AG10803 (cell line): ENCODE measurements around the gene PRCD.
A peak's percentile ranks its signal among the peaks of the same experiment; 100 is the strongest.

Source experiments
- DNase-seq: peaks from one replicate; pipeline ENCODE4 v3.0.0; 2010; ENCODE audit warnings: low read depth
- H3K4me3 ChIP-seq: 2 replicates; pipeline ENCODE4 v1.5.1; 2011; ENCODE audit warnings: mild to moderate bottlenecking, low read length, control low read depth
- CTCF ChIP-seq: conservative IDR thresholded peaks from 2 replicates; pipeline ENCODE4 v1.5.1; 2011; ENCODE audit warnings: mild to moderate bottlenecking, low read length, control low read depth, inconsistent platforms

PRCD gene

DNA sequence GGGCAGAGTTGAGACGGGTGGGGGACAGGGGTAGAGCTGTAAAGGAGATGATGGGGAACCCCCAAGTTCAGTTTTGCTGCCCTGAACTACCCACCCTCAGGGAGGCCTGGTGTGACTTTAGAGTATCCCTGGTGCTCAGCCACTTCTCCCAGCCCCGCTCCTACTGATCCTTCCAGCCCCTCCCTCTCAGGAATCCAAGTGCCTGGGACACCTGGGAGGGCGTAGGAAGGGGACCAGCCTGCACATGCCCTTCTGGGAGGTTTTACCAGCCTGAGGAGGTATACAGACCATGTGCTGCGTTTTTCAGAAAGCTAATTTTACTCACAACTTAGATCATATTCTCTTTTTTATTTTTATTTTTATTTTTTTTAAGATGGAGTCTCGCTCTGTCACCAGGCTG, 41.7 kb downstream of the PRCD start:
- TF ChIP-seq CTCF: no peak
- DNase-seq: no peak
- H3K4me3 ChIP-seq: no peak overlapping the region

DNA sequence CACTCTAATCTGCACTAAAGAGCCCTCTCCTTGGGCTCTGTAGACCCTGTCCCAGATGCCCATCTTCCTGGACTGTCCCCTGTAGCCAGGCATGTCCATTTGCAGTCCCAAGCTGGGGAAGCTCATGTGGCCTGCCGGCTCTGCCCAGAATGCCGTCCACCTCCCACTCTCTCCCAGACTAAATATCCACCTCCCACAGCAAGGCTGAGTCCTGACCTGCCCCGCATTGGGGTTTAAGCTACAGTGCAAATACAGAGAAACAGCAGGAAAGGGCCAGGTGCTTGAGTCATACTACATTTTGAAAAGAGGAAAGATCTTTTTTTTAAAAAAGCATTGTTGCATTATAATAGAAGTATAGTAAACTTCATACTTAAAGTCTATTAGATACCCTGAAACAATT, 42.8 kb downstream of the PRCD start:
- TF ChIP-seq CTCF: no peak
- DNase-seq: no peak
- H3K4me3 ChIP-seq: no peak overlapping the region

DNA sequence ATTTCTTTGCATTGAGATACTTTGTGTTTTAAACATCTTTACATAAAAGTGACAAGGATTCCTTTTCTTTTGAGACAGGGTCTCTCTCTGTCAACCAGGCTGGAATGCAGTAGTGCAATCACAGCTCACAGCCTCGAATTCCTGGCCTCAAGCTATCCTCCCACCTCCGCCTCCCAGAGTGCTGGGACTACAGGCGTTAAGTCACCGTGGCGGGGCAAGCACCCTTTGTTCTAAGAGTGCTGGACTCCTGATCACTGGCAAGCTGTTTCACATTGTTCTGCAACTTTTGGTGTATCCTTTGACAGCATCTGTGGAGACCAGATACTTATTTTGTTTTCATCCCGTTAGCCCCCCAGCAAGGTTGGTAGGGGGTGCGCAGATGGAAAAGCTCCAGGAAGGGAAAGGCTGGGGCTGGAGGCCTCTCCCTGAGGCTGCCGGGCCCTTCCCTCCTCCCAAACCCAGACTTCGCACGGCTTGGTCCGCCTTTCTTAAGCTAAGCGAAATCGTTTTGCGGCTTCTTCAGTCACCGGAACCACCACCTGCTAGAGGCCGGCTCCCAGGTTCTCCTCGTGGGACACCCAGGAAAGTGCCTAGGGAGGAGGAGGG, 44.7 kb downstream of the PRCD start:
- H3K4me3 ChIP-seq: peak overlapping the region; percentile 53
- TF ChIP-seq CTCF: no peak
- DNase-seq: no peak

GRCh38 chr17:76585033-76585648, 45.3 kb downstream of the PRCD start:
- no peak for DNase-seq
- H3K4me3 ChIP-seq: peak overlapping the region; percentile 53
- no peak for TF ChIP-seq CTCF

GRCh38 chr17:76585649-76586593, 46.1 kb downstream of the PRCD start, which contains the start of gene ST6GALNAC2:
Gene ST6GALNAC2, minus strand, starts transcription at chr17:76585860. Its CDS starts 52 bp downstream, at chr17:76585808.
- peak; percentile 29 for DNase-seq
- 0 out of 2 replicates have a peak, but pooled peaks have one; percentile 13 for TF ChIP-seq CTCF
- peak within 1 kb of the TSS; percentile 53 for H3K4me3 ChIP-seq

GRCh38 chr17:76586741-76587487, 47.1 kb downstream of the PRCD start:
- DNase-seq: no peak
- no peak for TF ChIP-seq CTCF
- no peak overlapping the region for H3K4me3 ChIP-seq
